NT2/D1 (cell line): ENCODE results near the gene MSL1.

ENCODE experiments used
- SUZ12 ChIP-seq: IDR thresholded peaks from 2 replicates; pipeline ENCODE4 v1.6.1; 2011; ENCODE audit not compliant: insufficient read length, insufficient read depth; ENCODE audit errors: extremely low read depth
- YY1 ChIP-seq: IDR thresholded peaks from 2 replicates; pipeline ENCODE4 v1.6.1; 2011; ENCODE audit not compliant: insufficient read length, insufficient read depth

- TF ChIP-seq SUZ12 (no peak), YY1 (no peak)
Observed at GRCh38 chr17:40158438-40159013, 36.8 kb downstream of the MSL1 start.
